HPDE6-E6E7 (cell line): ENCODE measurements around the gene TSSK6.

Experiments used
- DNase-seq: peaks from one replicate; pipeline ENCODE4 v3.0.0; 2011; ENCODE audit warnings: missing footprints; ENCODE audit errors: extremely low spot score

The TSSK6 gene

DNA sequence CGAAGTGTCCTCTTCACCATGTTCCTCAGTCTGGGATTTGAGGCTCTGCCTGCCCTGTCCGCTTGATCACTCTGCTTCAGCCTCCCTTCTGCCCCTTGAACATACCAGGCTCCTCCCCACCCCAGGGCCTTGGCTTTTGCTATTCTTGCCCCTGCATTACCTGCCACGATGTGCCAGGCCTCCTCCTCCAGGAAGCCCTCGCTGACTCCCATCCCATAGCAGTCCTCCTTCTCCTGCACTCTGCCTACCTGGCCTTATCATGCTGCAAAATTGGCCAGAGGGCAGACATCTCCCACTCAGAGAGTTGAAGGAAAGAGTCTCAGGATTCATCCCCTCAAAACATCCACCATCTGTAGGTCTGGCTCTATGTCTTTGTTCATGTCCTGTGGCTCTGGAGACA, 15.5 kb upstream of the TSSK6 start:
- DNase-seq: no peak

GRCh38 chr19:19530423-19530804, 15.1 kb upstream of the TSSK6 start:
- no peak for DNase-seq

GRCh38 chr19:19529783-19530422, 14.6 kb upstream of the TSSK6 start:
- DNase-seq: no peak

DNA sequence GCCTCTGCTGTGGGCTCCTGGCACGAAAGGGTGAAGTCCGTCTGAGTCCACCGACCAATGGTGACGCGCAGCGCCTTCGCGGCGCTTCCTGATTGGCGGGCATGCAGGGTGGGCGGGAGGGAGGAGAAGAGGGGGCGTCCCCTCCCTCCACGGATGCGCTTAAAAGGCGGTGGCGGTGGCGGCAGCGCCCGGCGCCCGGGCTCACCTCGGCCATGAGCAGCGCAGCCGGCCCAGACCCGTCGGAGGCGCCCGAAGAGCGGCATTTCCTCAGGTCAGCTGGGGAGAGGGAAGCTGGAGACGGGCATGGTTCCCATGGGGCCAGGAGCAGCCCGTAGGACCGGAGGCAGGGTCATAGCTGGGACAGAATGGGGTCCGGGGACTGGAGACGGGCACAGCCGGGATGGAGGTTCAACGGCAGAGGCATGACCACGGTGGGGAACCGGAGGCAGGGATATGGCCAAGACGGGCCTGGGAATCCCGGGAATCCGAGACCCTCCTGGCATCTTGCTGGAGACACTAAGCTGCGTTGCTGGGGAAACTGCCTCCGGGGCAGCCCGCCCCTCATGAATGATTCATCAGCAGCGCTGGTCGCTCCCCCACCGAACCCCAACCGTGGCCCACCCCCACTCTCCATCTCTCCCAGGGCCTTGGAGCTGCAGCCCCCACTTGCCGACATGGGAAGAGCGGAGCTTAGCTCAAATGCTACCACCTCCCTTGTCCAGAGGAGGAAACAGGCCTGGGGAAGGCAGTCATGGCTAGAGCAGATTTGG, 13.6 kb upstream of the TSSK6 start, which contains the start of gene YJEFN3:
YJEFN3 (plus strand) TSS at position 191 of the 770 bp plus-strand sequence; CDS start at position 213, 22 bp downstream.
- no peak for DNase-seq

GRCh38 chr19:19527674-19528625, 12.6 kb upstream of the TSSK6 start:
- no peak for DNase-seq

- no peak for DNase-seq
These were observed 12.0 kb upstream of the TSSK6 start for GRCh38 chr19:19527371-19527656.

- DNase-seq: no peak
These were observed 11.4 kb upstream of the TSSK6 start for GRCh38 chr19:19526581-19527370.

DNA sequence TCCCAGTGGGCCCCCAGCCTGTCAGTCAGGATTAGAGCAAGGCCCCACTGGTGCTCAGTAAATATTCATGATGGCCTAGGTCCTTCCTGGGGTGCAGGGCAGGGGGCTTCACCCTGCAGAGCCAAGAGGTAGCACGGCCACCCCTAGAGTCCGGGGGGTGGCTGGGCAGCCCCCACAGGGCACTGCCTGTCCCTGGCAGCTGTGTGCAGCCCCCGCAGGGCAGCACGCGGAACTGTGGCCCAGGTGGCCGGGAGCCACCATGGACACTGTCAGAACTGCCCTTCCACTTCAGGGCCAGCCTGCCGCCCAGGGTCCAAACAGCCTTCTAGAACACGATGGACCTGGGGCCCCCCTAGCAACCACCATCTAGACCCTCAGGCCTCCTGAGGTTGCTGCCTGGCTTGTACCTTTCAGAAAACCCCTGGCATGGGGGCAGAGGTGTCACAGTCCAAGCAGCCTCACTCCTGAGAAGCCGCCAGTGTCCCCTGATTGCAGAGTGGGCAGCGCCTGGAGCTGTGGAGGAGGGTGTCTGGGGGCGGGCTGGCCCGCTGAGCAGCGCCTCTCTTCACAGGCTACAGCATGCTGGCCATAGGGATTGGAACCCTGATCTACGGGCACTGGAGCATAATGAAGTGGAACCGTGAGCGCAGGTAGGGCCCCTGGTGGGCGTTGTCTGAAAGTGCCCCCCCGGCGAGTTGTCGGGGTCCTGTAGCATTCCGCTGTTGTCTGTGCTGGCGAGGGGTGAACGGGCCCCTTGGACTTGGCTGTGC, 10.4 kb upstream of the TSSK6 start:
- DNase-seq: no peak

DNA sequence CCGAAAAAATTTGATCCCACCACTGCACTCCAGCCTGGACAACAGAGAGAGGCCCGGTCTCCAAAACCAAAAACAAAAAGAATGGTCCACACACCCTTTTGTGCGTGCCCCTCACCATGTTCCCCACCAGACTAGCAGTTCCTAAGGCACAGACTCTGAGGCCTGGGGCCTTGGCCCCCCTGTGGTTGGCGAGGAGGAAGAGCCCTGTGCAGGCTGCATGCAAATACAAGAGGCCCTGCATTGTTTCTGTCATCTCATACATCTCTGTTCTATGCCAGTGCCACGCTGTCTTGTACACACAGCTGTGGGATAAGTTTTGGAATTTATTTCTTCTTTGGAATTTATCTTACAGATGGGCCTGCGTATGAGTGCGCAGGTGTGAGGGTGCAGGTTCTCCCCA, 8.7 kb upstream of the TSSK6 start:
- no peak for DNase-seq

- no peak for DNase-seq
These were observed 7.8 kb upstream of the TSSK6 start for GRCh38 chr19:19523177-19523576.

DNA sequence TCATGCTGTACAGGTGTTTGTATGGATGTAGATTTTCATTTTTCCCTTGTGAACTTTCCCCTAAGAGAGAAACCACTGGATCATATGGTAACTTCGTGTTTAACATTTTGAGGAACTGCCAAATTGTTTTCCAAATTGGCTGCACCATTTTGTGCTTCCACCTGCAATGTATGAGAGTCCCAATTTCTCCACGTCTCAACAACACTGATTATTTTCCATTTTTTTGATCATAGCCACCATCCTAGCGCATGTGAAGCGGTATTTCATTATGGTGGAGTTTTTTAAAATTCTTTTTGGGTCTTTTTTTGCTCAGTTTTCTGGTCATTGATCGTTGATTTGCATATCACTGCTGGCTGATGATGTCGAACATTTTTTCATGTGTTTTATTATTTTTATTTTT, 5.6 kb upstream of the TSSK6 start:
- no peak for DNase-seq

DNA sequence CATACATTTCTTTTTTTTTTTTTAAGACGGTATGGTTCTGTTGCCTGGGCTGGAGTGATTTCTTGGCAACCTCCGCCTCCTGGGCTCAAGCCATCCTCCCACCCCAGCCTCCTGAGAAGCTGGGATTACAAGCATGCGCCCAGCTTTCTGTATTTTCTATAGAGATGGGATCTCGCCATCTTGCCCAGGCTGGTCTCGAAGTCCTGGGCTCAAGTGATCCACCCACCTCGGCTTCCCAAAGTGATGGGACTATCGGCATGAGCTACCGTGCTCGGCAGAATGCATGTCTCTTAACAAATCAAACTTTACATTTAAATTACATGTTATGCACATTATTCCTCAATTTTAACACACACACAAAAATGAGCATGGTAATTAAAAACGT, 1.9 kb upstream of the TSSK6 start:
- no peak for DNase-seq

GRCh38 chr19:19515642-19516519, 533 bp upstream of the TSSK6 start, which contains the start of gene NDUFA13:
TSS of gene NDUFA13 (plus strand) at chr19:19516225. CDS start at chr19:19516239, 14 bp downstream.
- DNase-seq: peak; percentile 85

DNA sequence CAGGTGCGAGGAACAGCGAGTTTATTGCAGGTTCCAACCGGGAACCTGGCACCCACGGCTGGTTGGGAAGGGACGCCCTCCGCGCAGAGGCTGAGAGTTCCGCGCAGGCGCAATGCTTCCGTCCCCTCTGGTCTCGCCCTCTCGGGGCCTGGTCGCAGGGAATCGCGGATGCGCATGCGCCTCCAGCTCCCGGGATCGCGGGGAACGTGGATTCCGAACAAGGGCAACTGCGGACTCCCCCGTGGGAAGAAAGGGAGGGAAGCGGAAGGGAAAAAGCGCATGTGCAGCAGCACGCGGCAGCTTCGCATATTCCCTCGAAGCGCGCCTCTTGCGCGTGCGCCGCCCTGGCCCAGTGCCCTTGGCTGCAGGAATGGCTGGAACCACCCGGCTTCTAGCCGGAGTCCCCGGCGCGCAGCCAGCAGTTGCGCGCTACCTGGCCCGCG, 1.1 kb downstream of the TSSK6 start:
- no peak for DNase-seq

GRCh38 chr19:19513682-19514081, 1.7 kb downstream of the TSSK6 start:
- no peak for DNase-seq

DNA sequence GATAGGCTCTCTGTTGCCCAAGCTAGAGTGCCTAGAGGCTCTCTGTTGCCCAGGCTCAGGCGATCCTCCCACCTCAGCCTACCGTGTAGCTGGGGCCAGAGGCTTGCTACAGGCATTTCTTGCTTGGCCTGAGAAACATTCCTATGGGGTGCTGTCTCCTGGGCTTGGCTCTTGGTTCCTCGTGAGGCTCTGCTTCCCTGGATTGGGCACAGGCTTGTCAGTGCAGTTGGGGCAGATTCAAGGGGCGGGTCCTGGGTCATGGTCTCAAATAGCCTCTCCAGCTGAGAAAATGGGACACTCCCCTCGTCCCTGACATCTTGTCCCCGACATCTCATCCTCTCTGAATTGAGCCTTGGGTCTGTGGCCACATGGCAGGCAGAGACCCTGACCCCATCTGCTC, 4.9 kb downstream of the TSSK6 start:
- DNase-seq: no peak

DNA sequence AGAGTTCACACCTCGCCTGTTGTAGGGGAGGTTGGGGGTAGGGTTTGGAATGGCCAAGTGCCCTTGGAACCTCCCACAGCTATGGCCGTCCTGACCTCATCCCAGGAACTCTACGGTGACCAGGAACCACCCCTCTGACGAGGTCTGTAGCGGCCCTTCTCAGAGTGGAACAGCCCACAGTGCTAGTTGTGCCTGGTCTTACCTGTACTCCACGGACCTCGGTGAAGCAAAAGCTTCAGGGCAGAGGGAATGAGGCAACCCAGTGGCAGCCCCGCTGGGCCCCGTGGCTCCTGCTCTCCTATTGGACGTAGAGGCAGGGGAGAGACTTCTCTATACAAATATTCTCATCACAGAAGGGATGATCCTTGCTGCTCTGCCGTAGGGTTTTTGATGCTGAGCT, 7.1 kb downstream of the TSSK6 start:
- DNase-seq: no peak

DNA sequence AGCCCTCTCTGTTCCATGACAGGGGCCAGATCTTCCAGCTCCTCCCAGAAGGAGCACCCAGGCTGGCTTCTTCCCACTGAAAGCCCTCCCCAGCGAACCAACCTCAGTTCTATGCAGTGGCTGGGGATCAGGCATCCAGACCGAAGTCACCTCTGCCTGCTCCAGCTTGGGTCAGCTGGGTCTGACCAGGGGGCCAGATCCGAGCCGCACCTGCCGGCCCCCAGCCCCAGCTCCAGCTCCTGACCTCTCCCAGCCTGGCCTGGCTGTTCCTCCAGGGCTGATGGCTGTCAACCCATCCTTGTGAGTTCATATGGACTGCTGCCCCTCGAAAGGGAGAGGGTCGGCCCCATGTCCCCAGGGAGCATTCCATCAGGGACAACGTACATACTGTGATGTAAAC, 8.0 kb downstream of the TSSK6 start:
- DNase-seq: no peak

DNA sequence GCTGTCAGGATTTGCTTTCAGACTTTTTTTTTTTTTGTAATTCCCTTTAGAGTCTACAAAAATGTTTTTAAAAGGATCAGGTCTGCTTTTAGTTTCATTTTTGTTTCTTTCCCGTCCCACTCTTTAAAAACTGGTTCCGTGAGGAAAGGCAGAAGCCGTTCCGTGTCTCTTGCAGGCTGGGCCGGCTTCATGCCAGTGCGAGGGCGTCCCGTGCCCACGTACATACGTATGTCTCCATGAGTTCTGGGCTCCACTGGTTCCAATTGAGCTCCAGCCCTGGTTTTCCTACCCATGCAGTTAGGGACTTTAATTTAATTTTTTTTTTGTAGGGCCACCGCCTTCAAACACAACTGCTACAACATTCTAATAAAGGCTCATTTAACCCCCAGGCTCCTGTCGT, 8.8 kb downstream of the TSSK6 start:
- DNase-seq: no peak
